GM21367 (cell line): Measurements from ENCODE around the gene ELAC2.
"Not testable (repeated sequence)": the region's sequence is repeated elsewhere in the genome, so short reads cannot be mapped to it uniquely, and the experiment has no call there.

ENCODE experiments used
- ATAC-seq: cut with Tn5 transposase; IDR thresholded peaks from one replicate; pipeline ENCODE4 v1.9.1; 2021; ENCODE audit not compliant: unreplicated experiment

The ELAC2 gene

GRCh38 chr17:12993631-12994030 lies 24.2 kb downstream of the ELAC2 start:
- no peak for ATAC-seq

DNA sequence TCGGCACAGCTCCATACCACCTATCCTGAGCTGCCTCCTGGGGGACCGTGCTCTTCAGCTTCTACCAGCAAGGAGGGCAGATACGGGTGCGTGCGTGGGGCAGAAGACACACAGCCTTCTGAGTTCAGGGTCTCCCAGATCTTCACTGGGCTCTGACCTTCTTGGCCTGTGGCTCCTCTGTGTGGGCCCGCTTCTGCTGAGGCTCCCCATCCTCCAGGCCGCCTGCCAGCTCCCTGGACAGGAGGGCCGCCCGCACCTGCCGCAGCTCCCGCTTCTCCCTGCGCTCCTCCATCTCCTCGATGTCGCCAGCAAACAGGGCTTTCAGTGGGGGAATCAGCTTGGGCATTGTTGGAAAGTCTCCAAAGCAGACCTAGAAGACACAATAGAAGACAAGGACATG lies 25.2 kb downstream of the ELAC2 start:
- no peak for ATAC-seq

DNA sequence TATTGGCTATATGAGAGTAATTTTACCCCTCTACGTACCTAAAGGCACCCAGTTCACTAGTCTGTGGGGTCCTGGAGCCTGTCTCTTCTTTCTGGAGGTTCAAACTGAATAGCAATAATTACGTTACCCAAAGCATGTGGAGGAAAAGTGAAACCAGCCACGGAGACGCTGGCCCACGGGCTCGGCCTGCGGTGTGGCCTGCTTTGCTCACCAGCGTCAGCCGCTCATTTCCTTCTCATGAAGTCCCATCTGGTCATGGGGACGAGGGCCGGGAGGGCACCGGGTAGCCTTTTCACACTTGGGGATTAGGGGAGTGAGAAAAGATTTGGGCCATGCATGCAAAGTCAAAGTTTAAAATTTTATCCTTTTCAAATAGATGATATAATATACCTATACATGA lies 26.9 kb downstream of the ELAC2 start:
- no peak for ATAC-seq

DNA sequence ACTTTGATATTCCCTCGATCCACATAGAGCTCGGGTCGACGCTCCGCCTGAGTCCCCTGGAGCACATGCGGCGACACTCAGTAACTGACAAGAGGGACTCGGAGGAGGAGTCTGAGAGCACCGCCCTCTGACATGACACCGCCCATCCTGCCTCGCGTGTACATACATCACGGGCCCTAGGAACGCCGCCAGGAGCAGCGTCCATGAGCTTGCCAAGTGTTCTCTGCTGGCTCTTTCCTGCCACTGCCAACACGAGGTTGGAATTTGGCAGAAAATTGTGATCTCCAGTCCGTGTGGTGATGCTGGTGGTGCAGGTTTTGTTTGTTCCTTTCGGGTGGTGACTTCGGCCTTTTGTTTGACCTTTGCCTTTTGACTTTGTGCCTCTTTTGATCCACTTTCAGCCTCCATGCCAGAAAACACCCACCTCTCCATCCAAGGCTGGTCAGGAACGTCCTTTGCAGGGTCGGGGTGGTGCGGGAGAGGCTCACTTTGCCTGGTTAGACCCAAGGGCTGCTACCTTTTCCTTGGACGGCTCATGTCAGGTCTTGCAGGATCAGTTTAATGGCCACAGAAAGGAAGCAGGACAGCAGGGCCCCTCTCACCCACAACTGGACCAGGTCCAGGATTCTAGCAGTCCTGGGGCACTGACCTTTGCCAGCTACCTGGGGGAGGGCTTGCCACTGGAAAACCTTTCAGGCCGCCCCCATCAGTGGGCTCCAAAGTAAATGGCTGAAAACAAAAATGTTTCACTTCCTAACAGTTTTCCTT lies 27.6 kb downstream of the ELAC2 start:
- ATAC-seq, result no peak

- no peak for ATAC-seq
These were observed 30.7 kb downstream of the ELAC2 start for GRCh38 chr17:12987120-12987519.

GRCh38 chr17:12985431-12986293 lies 32.2 kb downstream of the ELAC2 start:
- no peak for ATAC-seq

GRCh38 chr17:12983991-12984884 lies 33.6 kb downstream of the ELAC2 start:
- no peak for ATAC-seq

DNA sequence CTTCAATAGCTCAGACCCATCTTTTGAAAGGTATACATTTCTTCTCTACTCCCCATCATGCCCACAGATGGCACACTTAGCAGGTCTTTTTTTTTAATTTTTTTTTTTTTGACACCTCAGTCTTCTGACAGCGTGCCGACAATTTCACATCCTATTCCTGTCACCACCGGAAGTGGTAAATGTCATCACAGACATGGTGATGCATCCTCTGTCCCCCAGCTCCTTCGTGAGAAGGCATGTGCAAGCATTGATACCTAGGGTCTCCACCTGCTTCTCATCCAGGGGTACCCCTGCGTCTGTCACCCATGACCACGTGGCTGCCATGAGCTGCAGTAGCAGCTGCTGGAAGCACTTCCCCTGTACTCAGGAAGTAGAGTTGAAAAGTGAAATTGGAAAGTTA lies 35.6 kb downstream of the ELAC2 start:
- no peak for ATAC-seq

- ATAC-seq, result no peak
These were observed 37.9 kb downstream of the ELAC2 start for GRCh38 chr17:12979826-12980500.

DNA sequence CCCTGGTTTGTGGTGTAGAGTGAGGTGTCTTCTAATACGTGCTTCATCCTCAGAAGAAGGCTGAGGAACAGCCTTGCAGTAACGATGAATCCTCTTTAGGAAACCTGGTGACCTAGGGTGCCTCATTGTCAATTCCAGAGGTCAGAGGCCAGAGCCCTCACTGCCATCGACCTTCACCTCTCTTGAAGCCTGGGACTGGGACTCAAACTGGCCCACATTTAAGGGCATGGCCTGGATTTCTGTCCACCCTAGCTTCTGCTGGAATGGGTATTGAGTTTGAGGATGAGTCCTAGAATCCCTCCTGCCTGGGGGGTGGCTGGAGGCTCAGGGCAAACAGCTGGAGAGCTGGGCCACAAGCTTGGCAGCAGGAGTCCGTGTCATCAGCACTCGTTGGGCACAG lies 38.6 kb downstream of the ELAC2 start:
- ATAC-seq, result no peak

GRCh38 chr17:12978787-12979186 lies 39.0 kb downstream of the ELAC2 start:
- not testable (repeated sequence) for ATAC-seq

- ATAC-seq, result no peak
These were observed 40.6 kb downstream of the ELAC2 start for GRCh38 chr17:12977008-12977751.

GRCh38 chr17:12974005-12974531 lies 43.8 kb downstream of the ELAC2 start:
- ATAC-seq, result no peak

GRCh38 chr17:12973496-12974004 lies 44.3 kb downstream of the ELAC2 start:
- ATAC-seq, result no peak

- ATAC-seq, result no peak
These were observed 49.9 kb downstream of the ELAC2 start for GRCh38 chr17:12967962-12968361.

- ATAC-seq, result no peak
These were observed 51.4 kb downstream of the ELAC2 start for GRCh38 chr17:12966413-12966812.

- ATAC-seq, result no peak
These were observed 51.8 kb downstream of the ELAC2 start for GRCh38 chr17:12965988-12966387.

- ATAC-seq, result no peak
These were observed 53.0 kb downstream of the ELAC2 start for GRCh38 chr17:12964840-12965239.

DNA sequence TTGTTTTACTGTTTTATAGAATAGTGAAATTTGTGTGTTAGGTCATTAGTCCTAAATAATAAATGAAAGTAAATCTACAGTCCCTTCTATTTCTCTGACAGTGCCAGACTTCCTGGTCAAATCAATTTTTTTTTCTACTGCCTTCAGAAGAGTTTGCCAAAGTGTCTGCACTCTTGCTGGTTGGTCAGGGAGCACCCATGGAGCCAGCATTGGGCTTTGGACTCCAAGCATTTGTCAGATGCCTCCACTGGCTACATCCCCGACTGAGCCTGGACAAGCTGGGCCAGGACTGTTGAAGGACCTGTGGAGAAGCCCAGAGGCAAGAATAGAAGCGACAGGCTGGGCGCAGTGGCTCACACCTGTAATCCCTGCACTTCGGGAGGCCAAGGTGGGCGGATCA lies 53.7 kb downstream of the ELAC2 start:
- no peak for ATAC-seq

GRCh38 chr17:12963505-12963904 lies 54.3 kb downstream of the ELAC2 start:
- ATAC-seq, result no peak
